Cardiac muscle cell (in vitro differentiated cells and primary cell): ENCODE measurements around the gene TBC1D9. TPM values are rescaled to one million over a fixed set of nuclear protein-coding genes. Genes with fewer than 3 reads are reported as not detected.

Experiments used
- DNase-seq, 2 donors: peaks; one replicate each; pipeline versions ENCODE4 v3.0.0 to v3.0.0-alpha.2; 2010 to 2017; ENCODE audit warnings: low read depth in 1 of 2, low spot score in 1 of 2
- H3K27ac ChIP-seq: fragments of 200-600 bp; sonication (generic); 2 replicates; pipeline ENCODE4 v1.5.1; 2016
- H3K27me3 ChIP-seq: fragments of 200-600 bp; sonication (generic); 2 replicates; pipeline ENCODE4 v1.6.0; 2016; ENCODE audit warnings: control low read depth
- H3K36me3 ChIP-seq: fragments of 200-600 bp; sonication (generic); 2 replicates; pipeline ENCODE4 v1.5.1; 2016; ENCODE audit warnings: control low read depth
- H3K4me1 ChIP-seq: fragments of 200-600 bp; sonication (generic); 2 replicates; pipeline ENCODE4 v1.8.1; 2017; ENCODE audit warnings: low read depth, mild to moderate bottlenecking, mixed run types
- H3K4me3 ChIP-seq: fragments of 200-600 bp; sonication (generic); 2 replicates; pipeline ENCODE4 v1.5.1; 2016; ENCODE audit warnings: mild to moderate bottlenecking
- H3K9me3 ChIP-seq: fragments of 200-600 bp; sonication (generic); 2 replicates; pipeline ENCODE4 v1.5.1; 2017; ENCODE audit warnings: low read depth, mild to moderate bottlenecking, control low read depth
- polyA plus RNA-seq: library from polyadenylated mRNA; unstranded; fragments of >200 nt; fragmentation: Nextera tagmentation; extraction: Ambion mirVana; gene quantifications from 2 replicates; pipeline ENCODE4 v1.2.1, GENCODE V29; 2016
- total RNA-seq: library from RNA; depleted of rRNA; stranded (reverse); fragments of >200 nt; gene quantifications from 2 replicates; pipeline ENCODE4 v1.2.3, GENCODE V29; 2016
- TF ChIP-seq, protein P1 (sequence below): IDR thresholded peaks from 2 replicates; pipeline ENCODE4 v1.5.1; 2012; ENCODE audit warnings: low read depth, mild to moderate bottlenecking, low read length

The TBC1D9 gene
- total and polyA plus RNA-seq, 2 experiments from 2014 or later: 3.4 to 5.2 TPM

GRCh38 chr4:140729344-140730049 lies 26.7 kb downstream of the TBC1D9 start:
- Histone ChIP-seq H3K4me3 (no peak overlapping the region), H3K4me1 (peaks cover 4% of the 10 kb centered on the region), H3K9me3 (no peaks in the 10 kb centered on the region), H3K36me3 (no peaks in the 10 kb centered on the region), H3K27me3 (no peaks in the 10 kb centered on the region), H3K27ac (no peak overlapping the region)
- TF ChIP-seq, protein P1, sequence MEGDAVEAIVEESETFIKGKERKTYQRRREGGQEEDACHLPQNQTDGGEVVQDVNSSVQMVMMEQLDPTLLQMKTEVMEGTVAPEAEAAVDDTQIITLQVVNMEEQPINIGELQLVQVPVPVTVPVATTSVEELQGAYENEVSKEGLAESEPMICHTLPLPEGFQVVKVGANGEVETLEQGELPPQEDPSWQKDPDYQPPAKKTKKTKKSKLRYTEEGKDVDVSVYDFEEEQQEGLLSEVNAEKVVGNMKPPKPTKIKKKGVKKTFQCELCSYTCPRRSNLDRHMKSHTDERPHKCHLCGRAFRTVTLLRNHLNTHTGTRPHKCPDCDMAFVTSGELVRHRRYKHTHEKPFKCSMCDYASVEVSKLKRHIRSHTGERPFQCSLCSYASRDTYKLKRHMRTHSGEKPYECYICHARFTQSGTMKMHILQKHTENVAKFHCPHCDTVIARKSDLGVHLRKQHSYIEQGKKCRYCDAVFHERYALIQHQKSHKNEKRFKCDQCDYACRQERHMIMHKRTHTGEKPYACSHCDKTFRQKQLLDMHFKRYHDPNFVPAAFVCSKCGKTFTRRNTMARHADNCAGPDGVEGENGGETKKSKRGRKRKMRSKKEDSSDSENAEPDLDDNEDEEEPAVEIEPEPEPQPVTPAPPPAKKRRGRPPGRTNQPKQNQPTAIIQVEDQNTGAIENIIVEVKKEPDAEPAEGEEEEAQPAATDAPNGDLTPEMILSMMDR: no peak
- no peak for DNase-seq

DNA sequence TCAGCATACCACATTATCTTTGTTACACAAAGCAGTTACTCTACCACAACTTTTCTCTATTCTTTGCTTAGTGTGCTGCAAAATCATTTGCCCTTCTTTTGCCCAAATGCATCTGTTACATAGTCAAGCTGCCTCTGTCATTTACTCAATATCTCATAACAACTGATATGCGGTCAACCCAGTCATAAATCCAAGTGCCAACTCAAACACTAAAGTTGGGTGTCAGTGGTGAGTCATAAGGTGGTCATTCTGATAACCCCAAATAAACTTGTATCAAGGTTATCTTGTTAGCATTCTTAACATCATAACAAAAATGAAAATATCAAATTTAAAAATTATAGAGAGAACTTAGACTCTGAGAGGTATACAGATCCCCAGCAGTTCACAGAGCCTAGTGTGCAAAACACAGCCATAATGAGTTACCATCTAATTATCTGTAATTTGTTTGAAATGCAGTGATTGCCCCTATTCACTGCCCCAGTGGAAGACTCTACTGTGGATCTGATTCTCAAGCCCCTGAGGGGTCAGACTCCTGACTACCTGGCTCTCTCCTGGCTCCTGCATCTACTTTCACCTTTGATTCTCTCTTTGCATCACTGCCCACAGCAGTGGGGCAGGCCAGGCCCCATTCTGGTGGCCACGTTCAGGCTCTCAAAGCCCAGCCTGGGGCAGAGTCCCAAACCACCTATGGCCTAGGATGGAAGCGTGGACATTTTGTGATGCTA lies 29.2 kb downstream of the TBC1D9 start:
- DNase-seq: peak in 1 of 2 donors; percentile 40
- H3K27ac ChIP-seq: no peak overlapping the region
- TF ChIP-seq, protein P1: no peak

DNA sequence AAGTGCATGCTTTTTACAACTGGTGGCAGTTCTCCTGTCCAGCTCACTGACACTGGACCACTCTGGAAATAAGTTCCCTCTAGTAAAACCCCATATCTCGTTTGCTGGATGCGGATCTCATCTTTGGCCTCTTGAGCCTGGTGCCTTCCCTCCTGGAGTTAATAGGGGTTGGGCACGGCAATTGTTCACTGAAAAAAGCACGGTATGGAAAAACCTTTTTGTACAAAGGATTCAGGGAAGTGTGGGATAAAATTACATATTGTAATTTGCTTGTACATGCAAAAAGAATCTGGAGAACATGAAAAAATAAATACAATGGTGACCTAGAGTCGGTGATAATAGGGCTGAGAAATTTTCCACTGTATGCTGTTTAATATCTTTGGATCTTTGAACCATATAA lies 30.6 kb downstream of the TBC1D9 start:
- no peak for DNase-seq
- Histone ChIP-seq H3K36me3 (no peaks in the 10 kb centered on the region), H3K27ac (no peak overlapping the region), H3K4me1 (peaks cover 4% of the 10 kb centered on the region), H3K4me3 (no peak overlapping the region), H3K9me3 (no peaks in the 10 kb centered on the region), H3K27me3 (no peaks in the 10 kb centered on the region)
- TF ChIP-seq, protein P1: no peak

More for the DNA sequence above, 29.2 kb downstream of the TBC1D9 start:
- Histone ChIP-seq H3K4me1 (peaks cover 4% of the 10 kb centered on the region), H3K36me3 (no peaks in the 10 kb centered on the region), H3K27me3 (no peaks in the 10 kb centered on the region), H3K4me3 (no peak overlapping the region), H3K9me3 (no peaks in the 10 kb centered on the region)

- TF ChIP-seq, protein P1: no peak
- Histone ChIP-seq H3K27me3 (no peaks in the 10 kb centered on the region), H3K27ac (no peak overlapping the region), H3K4me3 (no peak overlapping the region), H3K4me1 (peaks cover 4% of the 10 kb centered on the region), H3K36me3 (no peaks in the 10 kb centered on the region), H3K9me3 (no peaks in the 10 kb centered on the region)
- DNase-seq: peak in 1 of 2 donors; percentile 77
Observed at GRCh38 chr4:140724760-140725159, 31.4 kb downstream of the TBC1D9 start.

DNA sequence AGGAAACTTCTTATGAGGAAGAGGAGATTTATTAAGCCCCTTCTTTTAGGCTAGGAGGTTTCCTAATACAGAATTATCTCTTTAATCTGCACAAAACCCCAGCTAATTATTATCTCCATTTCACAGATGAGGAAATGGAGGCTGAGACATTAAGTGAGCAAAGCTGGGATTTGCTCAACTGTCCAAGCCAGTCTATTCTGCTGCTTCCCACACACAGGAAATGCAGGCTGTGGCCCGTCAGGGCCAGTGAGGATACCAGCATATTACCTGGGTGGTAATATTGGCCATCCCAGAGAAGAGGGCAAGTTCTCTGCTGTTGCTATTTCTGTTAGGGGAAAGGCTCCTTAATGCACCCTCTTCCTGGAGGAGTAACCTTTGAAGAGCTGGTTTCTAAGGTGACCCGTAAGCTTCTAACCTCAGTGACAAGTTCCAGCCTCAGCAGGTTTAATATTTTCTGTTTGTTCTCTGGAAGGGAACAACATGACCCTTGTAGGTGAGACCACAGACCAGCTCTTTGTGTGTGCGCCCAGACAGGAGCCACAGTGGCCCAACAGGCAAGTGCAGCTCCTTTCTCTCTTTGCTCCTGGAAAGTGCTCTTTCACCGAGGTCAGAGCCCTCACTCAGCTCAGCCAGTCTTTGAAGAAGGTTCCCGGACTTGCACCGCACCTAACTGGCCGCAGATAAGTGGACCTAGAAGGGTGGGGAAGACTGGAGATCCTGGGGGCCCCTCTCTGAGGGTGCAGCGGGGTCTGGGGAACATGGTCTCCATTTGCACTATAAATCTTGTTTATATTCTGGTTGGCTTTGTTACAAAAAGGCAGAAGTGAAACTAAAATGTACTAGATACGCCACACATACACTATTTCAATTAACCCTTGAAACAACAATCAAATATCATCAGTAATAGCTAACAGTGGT lies 35.5 kb downstream of the TBC1D9 start:
- Histone ChIP-seq H3K36me3 (no peaks in the 10 kb centered on the region), H3K4me1 (no peaks in the 10 kb centered on the region), H3K27ac (no peak overlapping the region), H3K4me3 (no peak overlapping the region), H3K9me3 (no peaks in the 10 kb centered on the region), H3K27me3 (no peaks in the 10 kb centered on the region)
- TF ChIP-seq, protein P1: no peak
- no peak for DNase-seq
